T-helper 9 cell (primary cell): ENCODE measurements around the gene HECW1.
"Not testable (repeated sequence)": the region's sequence is repeated elsewhere in the genome, so short reads cannot be mapped to it uniquely, and the experiment has no call there.

Experiments used
- DNase-seq: peaks from one replicate; pipeline ENCODE4 v3.0.0-alpha.2; 2020

Gene HECW1

GRCh38 chr7:43112941-43113621 is 634 bp downstream of the HECW1 start:
- no peak for DNase-seq

DNA sequence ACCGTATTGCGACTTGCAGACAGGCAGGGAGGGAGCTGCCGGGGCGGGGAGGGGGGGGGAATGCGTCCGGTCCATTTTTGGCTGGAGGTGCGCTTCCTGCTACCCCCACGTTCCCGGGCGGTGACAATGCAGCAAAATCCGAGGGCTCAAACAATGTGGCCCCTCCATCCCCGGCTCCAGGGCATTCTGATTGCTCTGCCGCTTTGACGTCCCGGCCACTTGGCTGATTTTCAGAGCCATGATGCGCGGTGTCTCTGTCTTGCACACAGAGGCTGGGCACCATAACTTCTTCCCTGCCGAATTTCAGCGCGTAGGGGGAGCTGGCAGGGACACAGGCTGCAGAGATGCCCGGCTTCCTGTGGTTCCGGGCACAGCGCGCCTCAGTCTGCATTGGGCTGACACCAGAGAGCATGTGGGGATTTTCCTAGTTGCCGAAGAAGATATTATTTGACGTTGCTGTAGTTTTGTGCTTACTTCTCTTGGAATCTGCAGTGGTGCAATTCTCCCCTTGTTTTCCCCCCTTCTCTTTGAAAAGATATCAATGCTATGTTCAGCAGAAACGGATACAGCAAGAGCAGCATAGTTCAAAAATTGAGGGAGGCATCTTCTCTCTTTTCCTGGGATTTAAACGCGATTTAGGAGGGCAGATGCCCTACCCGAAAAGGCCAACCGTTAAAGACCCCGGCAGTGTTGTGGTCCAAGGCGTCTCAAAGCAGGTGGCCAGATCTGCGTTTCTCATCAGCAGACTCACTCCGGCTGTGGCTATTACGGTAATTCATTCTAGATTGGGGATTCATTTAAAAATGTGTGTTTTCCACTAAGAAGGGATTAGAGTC is 1.4 kb downstream of the HECW1 start:
- DNase-seq: no peak

DNA sequence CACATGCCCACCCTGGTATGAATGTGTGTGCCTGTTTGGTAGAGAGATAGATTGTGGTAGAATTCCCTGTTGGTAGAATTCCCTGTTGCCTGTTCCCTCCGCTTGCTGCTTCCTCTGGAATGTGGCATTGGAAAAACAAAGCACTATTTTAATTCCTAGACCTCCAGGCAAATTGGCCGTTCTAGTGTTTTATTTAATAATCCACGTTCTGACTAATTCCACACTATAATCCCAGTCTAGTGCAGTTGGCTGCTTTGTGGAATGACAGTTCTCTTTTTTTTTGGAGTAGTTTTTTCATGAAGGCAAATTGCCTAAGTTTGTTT is 2.0 kb downstream of the HECW1 start:
- DNase-seq: no peak

DNA sequence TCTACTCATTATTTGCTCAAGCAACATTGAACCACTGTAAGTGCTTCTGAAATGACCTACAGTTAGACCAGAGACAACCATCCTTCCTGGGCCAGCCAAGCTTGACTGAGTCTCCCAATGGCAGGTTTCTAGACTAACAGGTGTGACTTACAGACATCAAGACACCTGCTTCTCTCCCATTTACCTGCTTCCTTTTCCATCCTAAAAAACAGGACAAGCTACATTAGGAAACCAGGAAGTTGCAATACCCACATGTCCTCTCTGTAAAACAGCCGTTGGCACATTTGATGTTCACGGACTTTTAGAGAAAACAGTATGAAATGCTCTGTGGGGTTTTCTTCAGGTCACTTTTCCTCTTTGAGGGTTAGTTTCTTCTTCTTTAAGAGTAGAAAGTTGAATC is 4.0 kb downstream of the HECW1 start:
- no peak for DNase-seq

DNA sequence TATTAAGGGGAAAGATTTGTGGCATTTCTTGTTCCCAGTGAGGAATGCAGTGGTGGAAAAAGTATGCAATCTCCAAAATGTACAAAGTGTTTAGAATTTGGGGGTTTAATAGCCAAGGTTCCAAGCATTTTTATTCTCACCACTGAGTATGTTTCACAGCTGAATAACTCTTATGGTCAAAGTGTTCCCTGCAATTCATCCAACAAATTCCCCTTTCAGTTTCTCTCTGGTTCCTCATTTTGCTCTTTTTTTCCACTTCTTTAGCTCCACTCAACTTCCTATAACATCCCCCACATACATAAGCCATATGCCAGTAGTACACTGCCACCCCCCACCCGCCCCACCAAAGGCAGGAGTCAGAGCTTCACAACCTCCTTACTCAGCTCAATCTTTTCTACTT is 4.6 kb downstream of the HECW1 start:
- no peak for DNase-seq

GRCh38 chr7:43117861-43118260 is 5.4 kb downstream of the HECW1 start:
- no peak for DNase-seq

DNA sequence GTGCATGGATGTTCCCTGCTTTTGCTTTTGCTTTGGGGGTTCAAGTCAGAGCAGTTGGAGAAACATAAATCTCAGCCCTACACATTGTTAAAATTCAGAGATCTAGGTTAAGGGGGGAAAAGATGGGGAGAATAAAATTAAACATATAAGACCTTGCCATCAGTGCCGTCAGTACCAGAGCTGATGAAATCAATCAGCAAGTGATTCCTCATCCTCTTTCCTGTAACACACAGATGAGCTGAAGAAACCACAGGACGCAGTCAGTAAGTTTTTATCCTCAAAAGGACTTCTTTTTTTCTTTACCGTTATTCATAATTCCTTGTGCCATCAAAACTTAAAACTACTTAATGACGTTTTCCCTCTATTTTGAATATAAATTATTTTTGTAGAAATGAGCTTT is 5.9 kb downstream of the HECW1 start:
- no peak for DNase-seq

GRCh38 chr7:43119371-43120075 is 7.1 kb downstream of the HECW1 start:
- no peak for DNase-seq

DNA sequence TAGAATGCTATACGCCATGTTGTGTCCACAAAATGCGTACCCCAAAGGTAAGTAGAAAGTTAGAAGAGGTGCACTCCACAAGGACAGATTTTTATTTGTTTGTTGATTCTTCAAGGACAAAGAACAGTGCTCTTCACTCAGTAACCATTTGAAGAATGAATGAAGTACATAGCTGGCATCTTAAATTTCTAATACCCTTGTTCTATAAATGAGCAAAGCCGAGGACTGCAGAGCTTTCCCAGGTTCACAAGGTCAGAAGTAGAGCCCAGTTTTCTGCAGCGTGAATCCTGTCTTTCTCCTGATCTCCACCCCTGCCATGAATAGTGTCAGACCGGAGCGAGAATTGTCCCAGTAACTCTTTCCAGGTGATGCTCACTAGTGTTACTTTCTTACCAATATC is 9.5 kb downstream of the HECW1 start:
- DNase-seq: no peak

DNA sequence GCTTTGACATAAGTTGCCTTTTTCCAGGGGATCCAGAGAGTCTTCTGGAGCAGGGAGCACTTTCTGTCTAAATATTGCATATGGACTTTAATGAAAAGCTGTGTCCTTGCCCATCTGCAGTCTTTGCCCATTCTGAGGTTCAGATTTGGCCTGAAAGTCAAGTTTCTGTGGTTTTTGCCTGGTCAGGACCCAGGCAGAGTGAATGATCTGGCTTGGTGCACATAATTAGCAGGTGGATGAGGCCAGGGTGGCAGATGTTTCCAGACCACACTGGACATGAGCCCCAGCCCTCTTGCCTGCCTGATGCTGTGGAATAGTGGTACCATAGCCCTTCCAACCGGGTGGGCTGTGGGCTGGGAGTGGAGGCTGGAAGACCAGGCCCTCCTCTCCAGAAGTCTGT is 11.0 kb downstream of the HECW1 start:
- DNase-seq: no peak

DNA sequence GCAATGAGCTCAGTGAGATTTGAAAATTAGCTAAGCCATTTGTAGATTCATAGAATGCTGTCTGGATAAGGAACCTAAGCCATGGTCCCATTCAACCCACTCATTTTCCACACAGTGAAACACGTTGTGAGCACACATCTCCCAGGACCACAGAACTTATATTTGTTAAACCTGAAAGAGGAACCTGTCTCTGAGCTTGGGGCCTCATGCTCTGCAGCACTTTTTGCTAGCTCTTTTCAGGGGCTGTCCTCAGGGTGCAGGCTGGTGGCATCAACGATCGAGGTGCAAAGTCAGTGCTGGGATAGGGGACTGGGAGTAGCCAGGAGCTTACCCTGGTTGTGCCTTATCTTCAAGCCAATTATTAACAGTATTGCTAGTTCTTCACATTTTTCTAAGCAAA is 11.9 kb downstream of the HECW1 start:
- no peak for DNase-seq

DNA sequence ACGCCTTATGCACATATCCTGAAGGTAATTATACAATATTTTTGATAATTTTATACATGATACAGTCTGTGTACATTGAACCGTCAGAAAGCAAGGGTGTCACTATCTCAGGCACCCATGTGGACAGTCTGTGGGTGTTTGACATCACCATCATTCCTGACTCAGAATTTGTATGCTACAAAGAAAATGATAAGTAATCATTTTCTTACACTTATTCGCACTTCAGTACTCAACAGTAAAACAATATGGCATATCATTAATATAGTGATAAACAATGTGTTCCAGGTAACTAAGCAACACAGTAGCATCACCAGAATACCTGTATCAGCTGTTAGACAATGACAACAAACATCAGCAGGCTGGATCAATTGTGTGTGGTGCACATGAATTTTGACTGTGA is 17.9 kb downstream of the HECW1 start:
- DNase-seq: no peak

DNA sequence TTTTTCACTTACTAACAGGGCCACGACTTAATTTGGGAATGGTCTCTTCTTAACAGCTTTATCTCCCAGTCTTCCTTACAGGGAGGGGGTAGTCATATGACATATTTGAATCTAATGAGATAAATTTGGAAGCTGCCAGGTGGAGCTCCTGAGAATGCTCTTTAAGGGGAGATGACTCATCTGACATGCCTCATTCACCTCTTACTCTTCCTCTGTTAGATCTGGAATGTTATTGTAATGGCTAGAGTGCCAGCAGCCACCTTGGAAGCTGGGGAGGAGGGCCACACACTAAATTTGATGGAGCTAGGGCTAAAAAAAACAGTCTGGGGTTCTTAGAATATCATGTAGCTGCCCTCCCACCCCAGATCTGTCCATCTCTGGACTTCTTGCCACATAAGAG is 22.7 kb downstream of the HECW1 start:
- DNase-seq: no peak

- DNase-seq: no peak
Measured at GRCh38 chr7:43136064-43136463, 23.6 kb downstream of the HECW1 start.

DNA sequence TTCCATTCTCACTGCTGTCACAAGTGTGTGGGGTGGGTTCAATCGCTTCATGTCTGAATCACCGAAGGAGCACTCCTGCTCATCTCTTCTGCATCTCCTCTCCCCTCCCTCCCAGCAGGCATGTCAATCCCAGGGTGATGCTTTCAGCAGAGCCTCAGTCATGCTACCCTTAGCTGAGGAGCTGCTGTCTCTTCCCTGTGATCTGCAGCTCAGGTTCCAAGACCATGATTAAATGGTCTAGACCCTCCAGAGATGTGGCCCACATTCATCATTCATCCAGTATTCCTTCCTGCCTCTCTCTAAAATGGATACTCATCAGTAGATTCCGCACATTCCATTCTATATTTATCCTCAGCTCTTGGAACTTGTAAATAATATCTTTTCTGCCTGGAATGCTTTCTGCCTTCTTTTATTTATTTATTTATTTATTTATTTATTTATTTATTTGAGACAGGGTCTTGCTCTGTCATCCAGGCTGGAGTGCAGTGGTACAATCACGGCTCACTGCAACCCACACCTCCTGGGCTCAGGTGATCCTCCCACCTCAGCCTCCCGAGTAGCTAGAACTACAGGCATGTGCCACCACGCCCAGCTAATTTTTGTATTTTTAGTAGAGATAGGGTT is 24.8 kb downstream of the HECW1 start:
- DNase-seq: not testable (repeated sequence)

- DNase-seq: no peak
Measured at GRCh38 chr7:43137811-43138210, 25.4 kb downstream of the HECW1 start.

DNA sequence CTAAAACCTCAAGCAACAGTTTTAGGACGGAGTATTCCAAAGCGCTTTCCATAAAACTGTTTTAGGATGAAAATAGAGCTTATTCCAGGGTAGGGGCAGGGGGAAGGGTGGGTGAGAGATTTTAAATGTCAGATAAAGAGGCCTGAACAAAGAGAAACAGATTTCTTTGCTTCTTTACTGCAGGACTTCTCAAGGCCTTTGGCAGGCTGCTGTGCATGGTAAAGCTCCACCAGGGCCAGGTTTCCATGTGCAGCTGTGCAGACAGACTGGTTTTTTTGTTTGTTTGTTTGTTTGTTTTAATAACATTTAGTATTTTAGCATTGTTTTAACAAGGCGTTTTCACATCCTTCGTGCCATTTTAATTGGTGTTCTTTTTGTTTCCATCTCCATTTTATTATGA is 26.3 kb downstream of the HECW1 start:
- DNase-seq: no peak

DNA sequence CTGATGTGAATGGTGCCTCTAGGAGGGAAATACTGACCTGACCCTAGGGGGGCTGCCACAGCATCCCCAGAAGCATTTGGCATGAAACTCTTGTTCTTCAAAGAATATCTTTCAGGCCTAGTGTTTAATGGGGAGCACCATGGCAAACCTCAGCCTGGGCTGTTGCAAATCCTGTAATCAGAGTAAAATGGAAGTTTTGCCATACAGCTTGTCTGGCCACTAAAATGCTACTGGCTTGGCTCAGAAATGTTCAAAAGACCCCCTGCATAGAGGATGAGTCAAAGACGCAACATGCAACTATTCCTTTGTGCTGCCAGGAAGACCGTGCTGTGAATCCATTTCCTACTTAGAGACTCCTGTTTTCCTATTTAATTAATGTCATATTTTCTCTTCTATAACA is 26.7 kb downstream of the HECW1 start:
- DNase-seq: no peak

- DNase-seq: no peak
Measured at GRCh38 chr7:43140186-43140585, 27.7 kb downstream of the HECW1 start.

DNA sequence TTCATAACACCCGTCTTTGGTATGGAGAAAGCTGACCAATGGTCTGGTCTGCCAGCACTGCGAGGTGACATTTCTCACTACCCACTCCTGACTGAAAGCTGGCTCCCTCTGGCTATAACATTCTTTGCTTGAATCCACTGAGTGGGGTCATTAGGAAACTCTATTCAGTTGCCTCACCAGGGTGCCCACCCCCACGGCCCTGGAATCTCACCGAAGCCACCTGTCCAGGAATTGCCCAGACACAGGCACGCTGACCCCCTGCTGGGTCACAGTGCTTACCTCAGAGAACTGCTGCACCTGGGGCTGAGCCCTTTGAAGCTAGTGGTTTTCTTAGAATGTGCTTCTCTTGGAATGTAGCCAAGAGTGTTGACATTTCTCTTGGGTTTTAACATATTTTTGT is 28.6 kb downstream of the HECW1 start:
- DNase-seq: no peak

DNA sequence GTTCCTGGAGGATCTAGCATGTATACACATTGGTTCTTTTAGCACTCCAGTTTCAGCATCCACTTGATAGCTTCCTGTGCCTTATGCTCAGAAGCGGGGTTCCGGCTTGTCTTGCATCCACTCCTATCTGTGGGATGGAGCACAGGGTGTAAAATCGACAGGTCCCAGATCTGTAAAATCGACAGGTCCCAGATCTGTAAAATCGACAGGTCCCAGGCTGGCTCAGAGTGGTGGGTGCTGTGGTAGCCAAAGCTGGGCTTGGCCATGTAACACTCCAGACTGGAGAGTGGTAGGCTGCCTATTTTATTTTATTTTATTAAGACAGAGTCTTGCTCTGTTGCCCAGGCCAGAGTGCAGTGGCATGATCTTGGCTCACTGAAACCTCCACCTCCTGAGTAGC is 30.3 kb downstream of the HECW1 start:
- DNase-seq: no peak

DNA sequence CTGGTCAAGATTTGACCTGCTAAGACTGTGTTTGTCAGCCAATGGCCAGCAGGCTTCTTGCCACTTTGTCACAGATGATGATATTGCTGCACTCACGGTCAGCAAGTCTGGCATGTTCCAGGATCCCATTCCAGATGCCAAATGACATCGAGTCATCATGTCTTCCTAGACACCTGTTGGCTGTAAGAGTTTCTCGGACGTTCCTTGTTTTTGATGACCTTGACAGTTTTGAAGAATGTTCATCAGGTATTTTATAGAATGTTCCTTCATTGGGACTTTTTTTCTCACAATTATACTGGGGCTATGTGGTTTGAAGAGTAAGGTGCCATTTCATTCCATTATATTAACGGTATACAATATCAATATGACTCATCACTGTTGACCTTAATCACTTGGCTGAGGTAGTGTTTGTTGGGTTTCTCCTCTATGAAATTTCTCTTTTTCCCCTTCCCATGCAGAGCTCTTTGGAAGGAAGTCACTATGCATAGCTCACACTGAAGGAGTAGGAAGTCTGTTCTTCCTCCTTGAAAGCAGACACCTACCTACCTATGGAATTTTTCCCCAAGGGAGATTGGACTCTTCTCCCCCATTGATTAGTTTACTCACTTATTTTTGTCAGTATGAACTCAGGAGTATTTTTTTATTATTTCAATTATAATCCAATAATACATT is 31.6 kb downstream of the HECW1 start:
- DNase-seq: no peak

- DNase-seq: no peak
Measured at GRCh38 chr7:43148161-43148731, 35.8 kb downstream of the HECW1 start.
